GM11168 (cell line): ENCODE results near the gene DOCK3.
"Not testable (repeated sequence)": the region's sequence is repeated elsewhere in the genome, so short reads cannot be mapped to it uniquely, and the experiment has no call there.

Experiments used
- in situ Hi-C: fragments of 300-500 bp; cut with MboI; formaldehyde crosslinking; loops from one replicate; pipeline ENCODE4 v1.12.0; 2022; ENCODE audit warnings: low sequenced_read_pairs; ENCODE audit not compliant: unreplicated experiment

DOCK3 gene

DNA sequence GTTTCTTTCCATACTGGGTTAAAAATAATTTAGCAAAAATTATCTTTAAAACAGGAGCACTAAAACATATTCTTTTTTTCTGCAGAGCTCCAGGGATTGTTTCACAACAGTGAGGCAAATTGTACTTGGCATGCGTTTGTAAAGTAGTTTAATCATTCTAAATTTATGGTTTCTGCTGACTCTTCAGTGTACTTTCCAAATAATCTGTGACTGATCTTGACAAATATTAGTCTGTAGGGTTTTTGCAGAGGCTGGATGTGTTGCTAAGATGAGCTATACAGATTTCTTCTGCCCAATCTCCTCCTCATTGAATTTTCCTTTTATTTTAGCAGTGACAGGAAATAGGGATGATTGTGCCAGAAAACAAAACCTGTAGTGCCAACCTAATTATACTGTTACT, 382.4 kb downstream of the DOCK3 start:
- in situ Hi-C loops: no loop called here

- in situ Hi-C loops: no loop called here
These were observed 388.3 kb downstream of the DOCK3 start for GRCh38 chr3:51063053-51063452.

DNA sequence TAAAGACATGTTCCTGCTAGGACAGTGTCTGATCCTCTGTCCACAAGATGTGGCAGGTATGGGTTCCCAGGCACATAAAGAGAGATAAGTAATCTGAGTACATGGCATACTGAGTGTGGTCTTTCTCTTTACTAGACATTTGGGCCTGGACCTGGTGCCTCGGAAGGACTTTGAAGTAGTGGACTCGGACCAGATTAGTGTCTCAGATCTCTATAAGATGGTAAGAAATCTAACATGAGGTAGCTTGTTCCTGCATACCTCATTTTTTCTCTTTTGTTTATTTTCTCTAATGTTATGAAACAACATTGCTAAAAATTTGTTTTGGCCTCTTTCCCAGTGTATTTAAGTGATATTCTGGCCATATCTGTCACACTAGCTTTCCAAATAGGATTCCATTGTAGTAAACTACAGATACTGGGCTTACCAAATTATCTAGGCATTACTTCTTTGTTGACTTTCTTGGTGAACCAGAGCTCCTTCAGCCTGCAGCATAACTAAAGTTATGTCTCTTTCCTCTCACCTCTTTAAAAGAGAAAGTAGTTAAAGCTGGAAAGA, 400.6 kb downstream of the DOCK3 start:
- in situ Hi-C loops: no loop called here

GRCh38 chr3:51082363-51082762, 407.6 kb downstream of the DOCK3 start:
- in situ Hi-C loops: no loop called here

GRCh38 chr3:51083490-51083889, 408.8 kb downstream of the DOCK3 start:
- in situ Hi-C loops: no loop called here

DNA sequence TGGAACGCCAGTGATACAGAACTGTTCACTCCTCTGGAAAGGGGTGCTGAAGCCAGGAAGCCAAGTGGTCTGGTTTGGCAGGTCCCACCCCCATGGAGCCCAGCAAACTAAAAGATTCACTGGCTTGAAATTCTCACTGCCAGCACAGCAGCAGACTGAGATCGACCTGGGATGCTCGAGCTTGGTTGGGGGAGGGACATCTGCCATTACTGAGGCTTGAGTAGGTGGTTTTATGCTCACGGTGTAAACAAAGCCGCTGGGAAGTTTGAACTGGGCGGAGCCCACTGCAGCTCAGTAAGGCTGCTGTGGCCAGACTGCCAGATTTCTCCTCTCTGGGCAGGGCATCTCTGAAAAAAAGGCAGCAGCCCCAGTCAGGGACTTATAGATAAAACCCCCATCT, 417.4 kb downstream of the DOCK3 start:
- in situ Hi-C loops: not testable (repeated sequence)

DNA sequence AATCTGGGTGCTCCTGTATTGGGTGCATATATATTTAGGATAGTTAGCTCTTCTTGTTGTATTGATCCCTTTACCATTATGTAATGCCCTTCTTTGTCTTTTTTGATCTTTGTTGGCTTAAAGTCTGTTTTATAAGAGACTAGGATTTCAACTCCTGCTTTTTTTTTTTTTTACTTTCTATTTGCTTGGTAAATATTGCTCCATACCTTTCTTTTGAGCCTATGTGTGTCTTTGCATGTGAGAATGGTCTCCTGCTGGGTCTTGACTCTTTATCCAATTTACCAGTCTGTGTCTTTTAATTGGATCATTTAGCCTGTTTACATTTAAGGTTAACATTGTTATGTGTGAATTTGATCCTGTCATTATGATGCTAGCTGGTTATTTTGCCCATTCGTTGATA, 420.1 kb downstream of the DOCK3 start:
- in situ Hi-C loops: not testable (repeated sequence)

GRCh38 chr3:51099794-51100535, 425.2 kb downstream of the DOCK3 start:
- in situ Hi-C loops: no loop called here

DNA sequence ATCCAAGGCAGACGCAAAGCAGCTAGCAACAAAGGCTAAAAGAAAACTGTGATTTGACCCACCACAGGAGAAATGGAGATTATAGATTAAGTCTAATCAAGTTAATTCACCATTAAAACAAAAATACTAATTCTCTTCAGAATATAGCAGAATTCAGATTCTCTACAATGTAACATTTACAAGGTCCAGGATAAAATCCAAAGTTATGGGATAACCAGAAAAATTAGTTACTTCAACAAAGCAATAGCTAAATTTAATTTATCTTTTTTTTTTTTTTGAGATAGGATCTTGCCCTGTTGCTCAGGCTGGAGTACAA, 425.8 kb downstream of the DOCK3 start:
- in situ Hi-C loops: no loop called here

- in situ Hi-C loops: no loop called here
These were observed 427.7 kb downstream of the DOCK3 start for GRCh38 chr3:51102396-51102795.

- in situ Hi-C loops: no loop called here
These were observed 431.6 kb downstream of the DOCK3 start for GRCh38 chr3:51106242-51106876.

DNA sequence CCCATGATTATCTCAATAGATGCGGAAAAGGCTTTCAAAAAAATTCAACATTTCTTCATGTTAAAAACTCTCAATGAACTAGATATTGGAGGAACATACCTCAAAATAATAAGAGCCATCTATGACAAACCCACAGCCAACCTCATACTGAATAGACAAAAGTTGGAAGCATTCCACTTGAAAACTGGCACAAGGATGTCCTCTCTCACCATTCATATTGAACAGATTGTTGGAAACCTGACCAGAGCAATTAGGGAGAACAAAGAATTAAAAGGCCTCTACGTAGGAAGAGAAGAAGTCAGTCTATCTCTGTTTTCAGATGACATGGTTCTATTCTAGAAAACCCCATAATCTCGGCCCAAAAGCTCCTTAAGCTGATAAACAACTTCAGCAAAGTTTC, 435.9 kb downstream of the DOCK3 start:
- in situ Hi-C loops: no loop called here

DNA sequence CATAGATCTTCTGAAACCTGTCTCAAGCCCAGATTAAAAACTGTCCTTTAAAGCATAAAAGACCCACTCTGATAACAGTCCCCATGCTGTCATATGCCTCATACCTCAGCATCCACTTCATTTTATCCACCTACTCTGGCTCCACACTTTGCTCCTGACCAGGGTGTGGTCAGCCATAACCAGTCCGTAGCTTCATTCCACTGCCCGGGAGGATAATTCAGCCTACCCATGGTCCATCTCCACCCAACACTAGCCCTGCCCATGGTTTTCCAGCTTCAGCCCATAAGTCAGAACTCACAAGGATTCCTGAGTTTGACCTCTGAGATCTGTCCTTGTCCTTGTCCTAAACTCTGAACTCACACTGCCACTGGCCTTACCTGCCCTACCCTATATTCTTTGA, 448.2 kb downstream of the DOCK3 start:
- in situ Hi-C loops: no loop called here

- in situ Hi-C loops: no loop called here
These were observed 448.8 kb downstream of the DOCK3 start for GRCh38 chr3:51123531-51123930.

DNA sequence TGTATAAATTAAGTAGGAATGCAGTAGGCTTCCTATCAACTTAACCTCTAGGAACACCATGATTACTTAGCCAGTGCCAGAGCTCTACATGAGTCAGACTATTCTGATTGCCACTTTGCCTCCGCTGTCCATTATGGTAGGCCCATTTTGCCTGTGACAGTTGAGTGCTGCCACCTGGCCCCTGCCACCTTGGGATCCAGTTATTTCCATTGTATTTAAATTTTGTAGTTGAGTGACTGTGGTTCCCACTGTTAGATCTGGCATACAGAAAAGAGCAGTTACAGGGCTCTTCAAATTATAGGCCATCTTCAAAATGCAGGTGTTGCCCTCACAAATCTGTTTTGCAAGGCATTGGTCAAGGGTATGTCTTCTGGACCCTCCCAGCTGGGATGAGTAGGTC, 456.9 kb downstream of the DOCK3 start:
- in situ Hi-C loops: not testable (repeated sequence)

DNA sequence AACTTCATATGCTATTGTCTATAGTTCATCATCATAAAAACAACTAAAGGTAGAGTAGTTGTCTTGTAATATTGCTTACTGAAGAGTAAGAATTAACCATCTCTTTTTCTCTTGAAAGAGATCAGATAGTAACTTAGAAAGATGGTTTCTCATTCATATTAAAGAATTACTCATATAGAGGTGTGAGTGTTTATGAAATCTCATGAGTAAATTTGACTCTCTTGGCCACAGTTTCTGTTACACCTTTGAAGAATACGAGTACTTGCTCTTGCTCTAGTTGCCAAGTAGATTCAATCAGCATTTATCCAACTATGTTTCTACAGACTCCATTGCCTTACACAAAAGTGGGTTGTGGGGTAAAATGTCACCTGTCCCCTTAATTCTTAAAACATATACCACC, 463.0 kb downstream of the DOCK3 start:
- in situ Hi-C loops: no loop called here

- in situ Hi-C loops: no loop called here
These were observed 464.9 kb downstream of the DOCK3 start for GRCh38 chr3:51139616-51140015.

- in situ Hi-C loops: no loop called here
These were observed 466.8 kb downstream of the DOCK3 start for GRCh38 chr3:51141573-51141972.

- in situ Hi-C loops: no loop called here
These were observed 471.3 kb downstream of the DOCK3 start for GRCh38 chr3:51145811-51146585.

- in situ Hi-C loops: no loop called here
These were observed 472.1 kb downstream of the DOCK3 start for GRCh38 chr3:51146781-51147180.

GRCh38 chr3:51156147-51156546, 481.4 kb downstream of the DOCK3 start:
- in situ Hi-C loops: no loop called here
